Liver (tissue), 9 donors: Measurements from ENCODE around the gene DNMT3A. TPM values are rescaled to one million over a fixed set of nuclear protein-coding genes. Genes with fewer than 3 reads are reported as not detected.

Experiments
- DNase-seq: peaks from one replicate; pipeline ENCODE4 v3.0.0-alpha.2; 2017; ENCODE audit warnings: low spot score
- H3K27ac ChIP-seq, 2 donors: one replicate each; pipeline ENCODE4 v1.7.0; 2013; ENCODE audit warnings: inconsistent platforms in 2 of 2, low read length in 2 of 2, control low read depth in 1 of 2, low read depth in 1 of 2, mild to moderate bottlenecking in 1 of 2
- H3K27me3 ChIP-seq, 4 donors: one replicate each; pipeline versions ENCODE4 v1.6.1 to v1.7.0; 2013; ENCODE audit warnings: low read length in 3 of 4, inconsistent platforms in 1 of 4, mild to moderate bottlenecking in 1 of 4, moderate library complexity in 1 of 4; ENCODE audit not compliant: control insufficient read depth in 4 of 4, insufficient read depth in 4 of 4
- H3K36me3 ChIP-seq, 4 donors: one replicate each; pipeline versions ENCODE4 v1.6.1 to v1.7.0; 2013; ENCODE audit warnings: low read length in 3 of 4, mild to moderate bottlenecking in 3 of 4, low read depth in 1 of 4, moderate library complexity in 1 of 4; ENCODE audit not compliant: control insufficient read depth in 4 of 4, insufficient read depth in 3 of 4
- H3K4me1 ChIP-seq, 4 donors: one replicate each; pipeline versions ENCODE4 v1.6.1 to v1.7.0; 2013; ENCODE audit warnings: low read length in 3 of 4, mild to moderate bottlenecking in 3 of 4, moderate library complexity in 1 of 4; ENCODE audit not compliant: control insufficient read depth in 4 of 4, insufficient read depth in 4 of 4
- H3K4me3 ChIP-seq, 3 donors: one replicate each; pipeline versions ENCODE4 v1.6.1 to v1.7.0; 2013; ENCODE audit warnings: low read length in 3 of 3, control low read depth in 1 of 3, low read depth in 1 of 3, mild to moderate bottlenecking in 1 of 3
- H3K9ac ChIP-seq, 2 donors: one replicate each; pipeline ENCODE4 v1.7.0; 2013; ENCODE audit warnings: low read length in 2 of 2, mild to moderate bottlenecking in 2 of 2, moderate library complexity in 2 of 2, control low read depth in 1 of 2, low read depth in 1 of 2
- H3K9me3 ChIP-seq, 4 donors: one replicate each; pipeline versions ENCODE4 v1.6.1 to v1.7.0; 2013; ENCODE audit warnings: low read length in 3 of 4; ENCODE audit not compliant: control insufficient read depth in 4 of 4
- ATF3 ChIP-seq: IDR thresholded peaks from 2 replicates; pipeline ENCODE4 v1.6.1; 2016; ENCODE audit warnings: antibody characterized with exemption
- CTCF ChIP-seq: fragments of 150-350 bp; IDR thresholded peaks from 2 replicates; pipeline ENCODE4 v1.5.1; 2017; ENCODE audit warnings: improper control_type of control experiment, low read depth, low read length; ENCODE audit not compliant: missing input control
- FOXA1 ChIP-seq: IDR thresholded peaks from 2 replicates; pipeline ENCODE4 v1.6.1; 2016; ENCODE audit warnings: antibody characterized with exemption
- GABPA ChIP-seq, 2 donors: IDR thresholded peaks in 1 of 2; conservative IDR thresholded peaks in 1 of 2; 2 replicates each; pipeline ENCODE4 v1.6.1; 2016; ENCODE audit warnings: antibody characterized with exemption in 2 of 2, mild to moderate bottlenecking in 1 of 2, moderate library complexity in 1 of 2
- HNF4A ChIP-seq, 2 donors: conservative IDR thresholded peaks; 2 replicates each; pipeline ENCODE4 v1.6.1; 2016; ENCODE audit warnings: antibody characterized with exemption in 2 of 2, mild to moderate bottlenecking in 2 of 2
- JUND ChIP-seq, 2 donors: IDR thresholded peaks; 2 replicates each; pipeline ENCODE4 v1.6.1; 2016; ENCODE audit warnings: antibody characterized with exemption in 2 of 2
- MAX ChIP-seq: IDR thresholded peaks from 2 replicates; pipeline ENCODE4 v1.6.1; 2016; ENCODE audit warnings: antibody characterized with exemption
- NR2F2 ChIP-seq: IDR thresholded peaks from 2 replicates; pipeline ENCODE4 v1.6.1; 2016; ENCODE audit warnings: antibody characterized with exemption
- RAD21 ChIP-seq, 2 donors: IDR thresholded peaks; 2 replicates each; pipeline ENCODE4 v1.6.1; 2016; ENCODE audit warnings: antibody characterized with exemption in 2 of 2, mild to moderate bottlenecking in 2 of 2
- REST ChIP-seq: IDR thresholded peaks from 2 replicates; pipeline ENCODE4 v1.6.1; 2016; ENCODE audit warnings: antibody characterized with exemption, mild to moderate bottlenecking
- SP1 ChIP-seq: IDR thresholded peaks from 2 replicates; pipeline ENCODE4 v1.6.1; 2018; ENCODE audit warnings: antibody characterized with exemption, mild to moderate bottlenecking
- TAF1 ChIP-seq: conservative IDR thresholded peaks from 2 replicates; pipeline ENCODE4 v1.6.1; 2016; ENCODE audit warnings: antibody characterized with exemption, mild to moderate bottlenecking
- ZBTB33 ChIP-seq: IDR thresholded peaks from 2 replicates; pipeline ENCODE4 v1.6.1; 2016; ENCODE audit warnings: antibody characterized with exemption
- WGBS: extraction: QIAGEN DNeasy Blood & Tissue Kit; methylation state at CpG from one replicate; pipeline ENCODE4 v1.1.7; 2013; 5-methylcytosine and 5-hydroxymethylcytosine counted together
- polyA plus RNA-seq, 2 donors: library from polyadenylated mRNA; stranded (reverse) in 1 of 2; unstranded in 1 of 2; fragments of 200-250 nt in 1 of 2; fragments of >200 nt in 1 of 2; fragmentation: Nextera tagmentation in 1 of 2; extraction: Ambion mirVana in 1 of 2; gene quantifications; one replicate each; pipeline versions ENCODE4 v1.2.1 to v1.2.3, GENCODE V29; 2013 to 2015
- total RNA-seq, 2 donors: library from RNA; depleted of rRNA; stranded (reverse); fragments of >200 nt; gene quantifications; one replicate each; pipeline ENCODE4 v1.2.3, GENCODE V29; 2014
- donor health status: healthy.
- donor health status: healthy.
- donor health status: healthy.
- donor health status: healthy.
- donor health status: healthy.

DNMT3A gene
- total and polyA plus RNA-seq, 4 donors: 3.5 to 24.2 (median 8.1) TPM

GRCh38 chr2:25313711-25314513 is 27.8 kb downstream of the DNMT3A start:
- H3K36me3 ChIP-seq: peaks cover 0 to 4% (median 1%) of the 10 kb centered on the region in 4 donors
- WGBS: 87% methylated on average over 27 of the region's 27 CpGs
- DNase-seq: no peak
- H3K4me3 ChIP-seq: no peak overlapping the region
- no peaks in the 10 kb centered on the region for H3K27me3 ChIP-seq
- TF ChIP-seq ATF3: no peak
- no peak for TF ChIP-seq ZBTB33
- TF ChIP-seq NR2F2: no peak
- TF ChIP-seq SP1: no peak
- no peak for TF ChIP-seq CTCF
- TF ChIP-seq RAD21 (IDR thresholded peaks at IDR 0.05): no peak
- TF ChIP-seq MAX: no peak
- TF ChIP-seq GABPA (IDR thresholded peaks at IDR 0.05 in 1 of 2, conservative IDR thresholded peaks at IDR 0.05 in 1 of 2): no peak
- TF ChIP-seq REST: no peak
- TF ChIP-seq TAF1: no peak
- no peak for TF ChIP-seq HNF4A (conservative IDR thresholded peaks at IDR 0.05)
- no peak for TF ChIP-seq FOXA1
- no peak for TF ChIP-seq JUND (IDR thresholded peaks at IDR 0.05)
- H3K9ac ChIP-seq: no peak overlapping the region
- peak overlapping the region in 1 of 2 donors; percentile 51 for H3K27ac ChIP-seq
- H3K4me1 ChIP-seq: peaks cover 8 to 50% (median 33%) of the 10 kb centered on the region in 4 donors
- H3K9me3 ChIP-seq: no peaks in the 10 kb centered on the region
